CD4-positive, alpha-beta T cell treated with Interleukin-15 for 1 hour (primary cell): Measurements from ENCODE around the gene TFAP2B.

Experiments used
- DNase-seq: peaks from one replicate; pipeline ENCODE4 v3.0.0-alpha.2; 2020

The TFAP2B gene

DNA sequence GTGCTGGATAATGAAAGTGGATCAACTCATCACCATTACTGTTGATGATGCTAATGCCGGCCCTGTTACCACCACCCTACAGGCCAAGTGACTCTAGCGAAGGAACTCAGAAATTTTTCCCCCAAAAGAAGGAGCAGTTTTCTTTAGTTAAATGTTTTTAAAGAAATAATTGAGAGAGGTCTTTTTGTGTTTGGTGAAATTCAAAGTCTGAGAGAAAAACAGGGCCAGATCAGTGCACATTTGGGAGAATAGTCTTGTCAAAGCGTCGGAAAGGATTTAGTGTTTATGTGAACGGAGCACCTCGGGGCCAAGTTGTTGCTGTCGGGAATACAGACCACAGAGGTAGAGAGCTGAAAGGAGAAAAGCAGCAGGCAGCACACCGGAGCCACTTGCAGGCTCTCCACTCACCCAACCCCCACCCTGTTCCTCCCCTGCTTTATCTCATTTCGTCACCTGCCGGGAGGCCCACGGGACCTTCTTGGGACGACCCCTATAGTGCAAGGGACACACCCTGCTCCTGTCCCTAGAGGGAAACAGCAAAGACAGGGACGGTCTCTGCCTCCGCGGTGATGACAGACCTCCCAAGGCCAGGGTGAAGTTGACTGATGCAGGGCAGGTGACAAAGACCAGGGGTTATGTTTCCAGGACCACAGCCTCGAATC, 6.8 kb downstream of the TFAP2B start:
- no peak for DNase-seq

DNA sequence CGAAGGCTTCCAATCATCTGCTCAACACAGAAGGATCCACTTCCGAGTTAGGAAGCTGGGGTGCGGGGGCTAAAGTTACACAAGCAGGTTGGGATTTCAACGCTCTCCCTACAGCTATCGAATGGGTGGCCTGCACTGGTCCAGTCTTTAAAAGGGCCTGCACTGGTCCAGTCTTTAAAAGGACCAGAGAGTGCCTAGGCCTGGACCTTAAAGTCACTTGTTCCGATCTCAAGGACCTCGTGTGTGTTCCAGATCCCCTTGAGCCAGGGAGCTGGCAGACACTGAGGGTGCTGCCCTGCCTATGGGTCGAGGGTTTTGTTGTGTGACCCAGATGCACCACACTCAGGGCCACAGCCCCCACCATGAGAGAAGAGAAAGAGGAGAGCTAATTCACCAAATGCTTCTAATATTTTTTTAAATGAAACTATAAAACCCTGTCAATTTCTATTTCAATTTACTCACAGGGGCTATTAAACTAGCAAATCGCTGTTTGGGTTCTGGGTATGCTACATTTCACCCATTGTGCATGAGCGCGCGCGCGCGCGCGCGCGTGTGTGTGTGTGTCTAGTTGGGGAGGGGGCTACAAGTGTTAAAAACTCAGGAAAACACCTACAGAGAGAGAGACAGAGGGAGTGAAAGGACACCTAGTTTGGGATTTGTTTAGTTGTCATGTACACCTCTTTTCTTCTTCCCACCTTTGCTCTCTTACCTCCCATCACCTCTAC, 7.5 kb downstream of the TFAP2B start:
- no peak for DNase-seq

- no peak for DNase-seq
Observed at GRCh38 chr6:50826803-50827202, 8.1 kb downstream of the TFAP2B start.

GRCh38 chr6:50829049-50829448, 10.4 kb downstream of the TFAP2B start:
- DNase-seq: no peak

- no peak for DNase-seq
Observed at GRCh38 chr6:50829898-50830444, 11.3 kb downstream of the TFAP2B start.

DNA sequence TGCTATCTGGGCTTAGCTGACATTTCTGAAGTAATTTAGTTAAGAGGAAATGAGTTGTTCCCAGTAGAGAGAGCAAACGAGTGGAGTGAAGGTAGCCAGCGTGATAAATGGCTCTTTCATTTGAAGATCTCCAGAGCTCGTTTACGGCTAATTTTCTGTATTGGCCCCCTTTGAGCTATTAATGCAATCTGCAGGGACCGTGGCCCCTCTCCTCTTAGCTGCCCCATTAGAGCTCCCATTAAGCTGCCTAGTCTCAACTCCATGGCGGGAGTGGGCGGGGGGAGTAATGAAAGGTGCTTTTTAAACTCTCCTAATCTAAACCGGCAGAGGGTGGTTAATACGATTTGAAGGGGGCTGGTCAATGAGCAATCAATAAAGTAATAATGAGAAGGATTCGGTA, 12.5 kb downstream of the TFAP2B start:
- DNase-seq: no peak

GRCh38 chr6:50832912-50833311, 14.2 kb downstream of the TFAP2B start:
- DNase-seq: no peak

DNA sequence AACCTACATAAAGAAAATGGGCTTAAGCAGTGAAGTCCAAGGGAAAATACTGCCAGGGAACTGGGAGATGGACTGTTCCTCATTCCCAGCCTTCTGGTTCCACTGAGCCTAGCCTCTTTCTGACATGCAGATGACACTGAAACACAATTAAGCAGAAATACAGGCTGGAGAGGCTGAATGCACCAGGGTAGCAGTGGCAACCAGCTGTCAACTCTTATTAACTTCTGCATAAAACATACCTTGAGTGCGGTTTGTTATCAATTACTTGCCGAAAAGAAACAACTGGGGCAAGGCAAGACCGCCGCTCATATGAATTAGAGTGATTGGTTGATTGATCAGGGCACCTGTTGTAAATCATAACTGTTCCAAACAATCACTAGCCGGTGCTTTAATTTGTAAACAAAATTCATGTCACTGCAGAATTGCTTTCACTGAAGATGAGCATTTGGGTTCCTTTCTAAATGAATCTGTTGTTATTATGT, 16.3 kb downstream of the TFAP2B start:
- no peak for DNase-seq

DNA sequence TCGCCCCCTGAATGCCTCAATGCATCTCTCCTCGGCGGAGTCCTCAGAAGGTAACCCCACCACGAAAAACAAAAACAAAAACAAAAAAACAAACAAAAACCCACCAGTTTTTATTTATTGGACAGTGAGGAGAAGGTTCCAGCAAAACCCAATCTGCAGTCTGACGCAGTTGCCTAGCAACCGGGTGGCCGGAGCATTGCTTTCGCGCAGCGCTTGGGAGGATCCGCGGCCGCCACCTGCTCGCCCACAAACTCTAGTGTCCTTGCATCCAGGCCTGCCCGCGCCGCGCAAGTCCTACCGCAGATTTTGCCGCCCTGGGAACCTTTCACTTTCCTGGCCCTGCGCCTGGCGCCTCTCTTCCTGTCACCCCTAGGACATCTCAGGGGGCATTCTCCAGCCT, 17.6 kb downstream of the TFAP2B start:
- no peak for DNase-seq

DNA sequence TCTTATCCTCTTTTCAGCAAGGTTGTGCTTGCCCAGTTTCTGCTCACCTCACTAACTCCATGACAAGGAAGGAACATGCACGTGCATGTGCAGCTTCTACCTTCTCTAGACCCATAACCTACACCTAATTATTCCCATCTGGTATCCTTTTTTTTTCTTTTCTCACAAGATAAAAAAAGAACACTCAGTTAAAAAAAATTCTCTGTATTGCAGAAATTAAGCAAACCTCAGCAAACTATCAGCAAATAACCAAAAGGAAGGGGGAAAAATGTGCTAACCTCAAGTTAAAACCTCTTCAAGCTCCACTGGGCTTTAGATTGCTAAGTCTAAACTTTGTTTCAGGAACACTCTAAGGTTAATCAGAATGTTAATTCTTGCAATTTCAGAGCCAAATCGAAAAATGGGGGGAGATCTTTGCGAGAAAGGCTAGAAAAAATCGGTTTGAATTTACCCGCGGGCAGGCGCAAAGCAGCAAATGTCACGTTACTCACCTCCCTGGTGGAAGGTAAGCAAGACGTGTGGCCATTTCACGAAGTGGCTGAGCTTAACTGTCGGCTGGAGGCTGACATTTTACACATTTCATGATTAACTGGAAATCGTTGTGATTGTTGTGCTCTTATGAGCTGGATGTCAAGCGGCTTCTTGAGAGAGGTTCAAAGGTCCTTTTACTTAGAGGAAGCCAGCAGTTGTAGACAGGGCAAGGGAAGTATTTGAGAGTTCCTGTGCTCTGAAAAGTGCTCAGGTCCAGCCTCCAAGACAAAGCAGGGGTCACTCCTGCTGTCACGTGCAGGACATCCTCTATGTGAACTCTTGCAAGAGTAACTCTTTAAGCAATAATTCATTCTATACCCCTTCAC, 19.1 kb downstream of the TFAP2B start:
- no peak for DNase-seq

GRCh38 chr6:50840112-50840810, 21.6 kb downstream of the TFAP2B start:
- no peak for DNase-seq

- no peak for DNase-seq
Observed at GRCh38 chr6:50840811-50841192, 22.1 kb downstream of the TFAP2B start.

DNA sequence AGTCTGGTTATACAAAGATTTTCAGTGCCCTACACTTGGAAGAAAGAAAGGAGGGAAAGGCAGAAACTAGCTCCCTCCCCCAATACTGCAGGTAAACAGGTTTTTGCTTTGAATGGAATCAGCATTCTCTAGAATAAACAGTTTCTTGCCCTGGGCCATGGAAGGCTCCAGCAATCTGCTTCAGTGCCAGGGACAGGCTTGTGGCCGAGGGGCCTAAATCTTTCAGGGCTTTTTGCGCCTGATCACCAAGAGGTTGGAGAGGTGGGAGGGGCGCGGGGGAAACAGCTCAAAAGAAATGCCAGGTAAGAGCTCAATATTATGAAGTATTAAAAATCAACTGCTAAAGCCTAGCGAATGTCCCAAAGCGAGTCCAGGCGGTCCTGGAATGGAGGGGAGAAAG, 23.8 kb downstream of the TFAP2B start:
- no peak for DNase-seq

GRCh38 chr6:50842861-50843384, 24.3 kb downstream of the TFAP2B start:
- DNase-seq: no peak

DNA sequence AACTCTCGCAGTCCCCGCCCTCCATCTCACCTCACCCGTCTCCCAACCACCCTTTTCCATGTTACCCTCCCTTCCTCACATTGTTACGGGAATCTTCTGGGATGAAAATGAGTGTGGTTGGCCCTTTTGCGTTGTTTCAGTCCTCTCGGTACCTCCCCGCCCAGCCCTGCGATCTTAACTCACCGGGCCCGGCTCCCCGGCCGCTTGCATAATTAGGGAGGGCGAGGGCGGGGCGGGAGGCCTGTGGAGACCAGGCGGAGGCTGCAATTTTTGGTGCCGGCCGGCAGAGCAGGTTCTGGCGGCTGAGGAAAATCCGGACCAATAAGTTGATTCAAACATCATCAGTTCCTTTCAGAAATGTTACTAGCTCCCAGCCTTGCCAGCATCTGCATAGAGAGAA, 25.2 kb downstream of the TFAP2B start:
- DNase-seq: no peak

DNA sequence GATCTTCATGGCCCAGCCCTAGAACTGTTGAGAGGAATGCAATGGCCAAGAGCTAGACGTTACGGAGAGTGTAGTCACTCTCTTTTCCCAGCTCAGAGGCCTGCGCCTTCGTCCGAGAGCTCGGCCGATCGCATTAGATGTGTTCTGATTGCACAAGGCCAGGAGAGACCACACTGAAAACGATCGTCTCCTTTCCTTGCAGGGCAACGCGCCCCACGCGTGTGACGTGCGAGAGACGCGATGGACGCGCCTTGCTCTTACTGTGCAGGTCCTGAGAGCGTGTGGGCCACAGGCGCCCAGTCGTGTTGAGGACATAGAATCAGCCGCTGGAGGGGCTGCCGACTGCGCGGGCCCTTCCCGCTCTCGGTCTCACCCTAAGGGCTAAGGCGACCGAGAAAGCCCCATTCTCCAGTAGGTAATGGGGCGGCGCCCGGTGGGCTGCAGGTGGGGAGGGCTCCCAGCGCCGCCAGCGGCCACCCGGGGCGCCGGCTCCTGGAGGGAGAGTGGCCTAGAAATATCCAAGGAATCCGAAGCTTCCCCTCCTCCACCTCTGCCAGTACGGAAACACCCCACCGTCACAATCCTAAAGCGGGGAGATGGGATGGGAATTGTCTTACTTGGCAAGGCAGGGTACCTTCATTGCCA, 26.9 kb downstream of the TFAP2B start:
- no peak for DNase-seq

DNA sequence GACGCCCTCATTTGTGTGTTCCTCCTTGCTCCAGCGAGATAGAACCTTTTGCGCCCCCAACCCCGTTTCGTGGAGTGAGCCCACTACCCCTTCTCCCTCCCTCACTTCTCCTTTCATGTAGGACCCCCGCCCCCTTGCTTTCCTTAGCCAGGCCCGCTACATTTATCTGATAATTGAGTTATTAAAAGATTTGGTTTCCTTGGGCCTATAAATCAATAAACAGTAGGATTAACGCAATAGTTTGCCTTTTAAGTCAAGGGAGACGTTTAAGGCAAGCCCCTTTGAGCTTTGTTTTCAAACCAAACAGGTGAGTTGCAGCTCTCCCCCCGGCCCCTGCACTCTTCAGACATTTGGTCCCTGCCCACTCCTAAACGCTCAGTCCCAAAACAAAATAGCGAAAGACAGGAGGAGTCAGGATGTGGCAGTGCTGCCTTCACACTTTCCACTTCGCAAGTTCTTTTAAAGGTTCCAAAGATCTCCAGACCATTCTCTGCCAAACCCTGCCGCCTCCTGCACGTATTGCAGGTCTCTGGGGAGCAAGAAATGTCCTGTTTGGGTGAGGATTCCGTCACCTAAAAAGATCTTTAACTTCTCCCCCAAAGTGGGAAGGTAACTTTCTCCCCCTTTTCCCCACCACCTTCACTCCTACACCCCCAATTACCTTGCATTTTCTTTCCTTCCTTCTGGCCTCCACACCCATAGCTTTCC, 27.6 kb downstream of the TFAP2B start:
- DNase-seq: no peak

DNA sequence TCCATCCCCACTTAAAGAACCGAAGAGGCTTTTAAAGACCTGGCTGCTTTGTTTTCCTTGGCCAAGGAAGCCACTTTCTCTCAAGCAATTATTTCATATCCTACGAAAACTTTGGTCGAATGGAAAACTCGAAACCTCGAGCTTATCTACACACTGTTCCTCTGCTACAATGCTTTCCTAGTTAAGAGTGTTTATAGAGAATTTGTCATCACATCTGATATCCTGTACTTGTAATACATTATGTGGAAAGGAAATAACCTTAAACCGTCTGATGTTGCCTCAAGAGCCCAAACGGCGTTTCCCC, 28.1 kb downstream of the TFAP2B start:
- DNase-seq: no peak

DNA sequence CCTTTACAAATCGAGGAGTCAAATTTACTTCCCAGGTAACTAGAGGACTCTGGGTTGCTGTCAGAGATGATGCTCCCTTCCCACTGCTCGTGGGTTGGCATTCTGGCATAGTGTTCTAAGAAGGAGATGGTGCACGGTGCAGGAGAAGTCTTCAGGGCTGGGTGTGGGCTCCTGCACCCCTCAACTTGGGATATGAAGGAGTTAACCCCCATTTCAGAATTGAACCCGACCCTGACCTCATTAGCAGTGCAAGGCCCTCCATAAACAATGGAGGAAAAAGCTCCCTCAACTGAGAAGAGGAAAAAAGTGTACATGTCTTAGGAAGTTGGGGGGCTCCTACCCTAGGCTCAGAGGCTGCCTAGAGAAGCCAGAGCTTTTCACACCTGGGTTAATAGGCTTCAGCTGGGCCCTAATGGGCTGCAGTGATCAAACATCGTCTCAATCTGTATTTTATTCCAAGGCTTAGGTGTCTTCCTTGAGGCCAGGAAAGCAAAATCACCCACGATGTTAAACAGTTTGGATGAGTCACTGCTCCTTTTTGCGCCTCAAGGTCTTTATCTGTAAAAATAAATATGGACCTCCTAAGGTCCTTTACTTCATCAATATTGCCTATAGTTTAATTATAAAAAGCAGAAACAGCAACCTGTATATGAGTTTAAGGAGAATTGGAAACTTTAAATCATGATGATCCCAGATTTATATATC, 29.4 kb downstream of the TFAP2B start:
- DNase-seq: no peak

- DNase-seq: no peak
Observed at GRCh38 chr6:50848989-50849795, 30.5 kb downstream of the TFAP2B start.
